GM23338 (cell line): Measurements from ENCODE around the gene TRA2B. TPM values are rescaled to one million over a fixed set of nuclear protein-coding genes. Genes with fewer than 3 reads are reported as not detected.

Experiments used
- ATAC-seq: fragments of 200-7000 bp; cut with Tn5 transposase; 3 replicates; pipeline ENCODE4 v1.9.1; 2020
- DNase-seq: peaks from one replicate; pipeline ENCODE4 v3.0.0-alpha.2; 2015; ENCODE audit warnings: low spot score
- H2AFZ ChIP-seq: fragments of 200-600 bp; sonication (generic); 2 replicates; pipeline ENCODE4 v1.8.0; 2016; ENCODE audit warnings: antibody characterized with exemption, mild to moderate bottlenecking, moderate library complexity
- H3F3A ChIP-seq: fragments of 200-600 bp; sonication (generic); replicated peaks from 2 replicates; pipeline ENCODE4 v1.8.0; 2017; ENCODE audit warnings: antibody characterized with exemption, mixed run types, low read depth
- H3K27ac ChIP-seq: fragments of 200-600 bp; sonication (generic); 2 replicates; pipeline ENCODE4 v1.6.1; 2016; ENCODE audit warnings: low read depth
- H3K27me3 ChIP-seq: fragments of 200-600 bp; sonication (generic); 2 replicates; pipeline ENCODE4 v1.8.0; 2016; ENCODE audit warnings: mild to moderate bottlenecking, mixed run types, moderate library complexity; ENCODE audit not compliant: insufficient read depth
- H3K36me3 ChIP-seq: fragments of 200-600 bp; sonication (generic); 2 replicates; pipeline ENCODE4 v1.8.0; 2016; ENCODE audit warnings: mild to moderate bottlenecking; ENCODE audit not compliant: insufficient read depth
- H3K4me1 ChIP-seq: fragments of 200-600 bp; sonication (generic); 2 replicates; pipeline ENCODE4 v1.8.0; 2016; ENCODE audit warnings: mild to moderate bottlenecking, moderate library complexity; ENCODE audit not compliant: insufficient read depth
- H3K4me2 ChIP-seq: fragments of 200-600 bp; sonication (generic); 2 replicates; pipeline ENCODE4 v1.7.1; 2017; ENCODE audit warnings: mixed run types
- H3K4me3 ChIP-seq: fragments of 200-600 bp; sonication (generic); 2 replicates; pipeline ENCODE4 v1.6.1; 2016; ENCODE audit warnings: mixed run types
- H3K79me2 ChIP-seq: fragments of 200-600 bp; sonication (generic); replicated peaks from 2 replicates; pipeline ENCODE4 v1.8.0; 2017; ENCODE audit warnings: mild to moderate bottlenecking; ENCODE audit not compliant: insufficient read depth
- H3K9me2 ChIP-seq: fragments of 200-600 bp; sonication (generic); 2 replicates; pipeline ENCODE4 v1.8.0; 2017; ENCODE audit not compliant: insufficient read depth
- H4K20me1 ChIP-seq: fragments of 200-600 bp; sonication (generic); replicated peaks from 2 replicates; pipeline ENCODE4 v1.8.0; 2017; ENCODE audit warnings: mild to moderate bottlenecking; ENCODE audit not compliant: insufficient read depth
- H3K27ac Mint-ChIP-seq: 2 replicates; pipeline ENCODE4 v1.8.0; 2020; ENCODE audit warnings: inconsistent platforms, mild to moderate bottlenecking, moderate library complexity, mixed read lengths
- H3K27me3 Mint-ChIP-seq: 3 replicates; pipeline ENCODE4 v1.8.0; 2022; ENCODE audit warnings: low read depth, mild to moderate bottlenecking, moderate library complexity, mixed read lengths, inconsistent platforms; ENCODE audit not compliant: insufficient read depth, poor library complexity
- H3K36me3 Mint-ChIP-seq: 3 replicates; pipeline ENCODE4 v1.8.0; 2021; ENCODE audit warnings: low read depth, mild to moderate bottlenecking, inconsistent platforms, moderate library complexity, mixed read lengths
- H3K4me1 Mint-ChIP-seq: 3 replicates; pipeline ENCODE4 v1.8.0; 2020; ENCODE audit warnings: mild to moderate bottlenecking, inconsistent platforms, mixed read lengths
- H3K4me3 Mint-ChIP-seq: 3 replicates; pipeline ENCODE4 v1.8.0; 2021; ENCODE audit warnings: moderate library complexity, mild to moderate bottlenecking, inconsistent platforms, mixed read lengths
- H3K9me3 Mint-ChIP-seq: 3 replicates; pipeline ENCODE4 v1.8.0; 2020; ENCODE audit warnings: moderate library complexity, mild to moderate bottlenecking, inconsistent platforms, mixed read lengths
- CREB1 ChIP-seq: fragments of 250-450 bp; sonication (Bioruptor Pico); IDR thresholded peaks from 2 replicates; pipeline ENCODE4 v1.5.0; 2020; ENCODE audit warnings: low read depth, mild to moderate bottlenecking, moderate library complexity
- CTCF ChIP-seq, 2 experiments: fragments of 200-600 bp in 1 of 2; sonication (generic) in 1 of 2; conservative IDR thresholded peaks; 2 replicates each; pipeline versions ENCODE4 v1.5.1 to v1.6.1; 2016 to 2017; ENCODE audit warnings: antibody characterized with exemption in 2 of 2, low read depth in 2 of 2, mild to moderate bottlenecking in 2 of 2, moderate library complexity in 1 of 2
- ETS1 ChIP-seq: IDR thresholded peaks from 2 replicates; pipeline ENCODE4 v1.6.1; 2016; ENCODE audit warnings: antibody characterized with exemption
- EZH2 ChIP-seq: fragments of 200-600 bp; sonication (generic); IDR thresholded peaks from one replicate; pipeline ENCODE4 v1.8.0; 2017; ENCODE audit warnings: antibody characterized with exemption, mild to moderate bottlenecking, low read depth; ENCODE audit not compliant: unreplicated experiment
- EZH2phosphoT487 ChIP-seq: fragments of 200-600 bp; sonication (generic); IDR thresholded peaks from one replicate; pipeline ENCODE4 v1.8.1; 2018; ENCODE audit warnings: antibody characterized with exemption; ENCODE audit not compliant: unreplicated experiment
- JUNB ChIP-seq: IDR thresholded peaks from one replicate; pipeline ENCODE4 v1.6.1; 2016; ENCODE audit warnings: antibody characterized with exemption; ENCODE audit not compliant: unreplicated experiment
- NANOG ChIP-seq: IDR thresholded peaks from 2 replicates; pipeline ENCODE4 v1.6.1; 2016; ENCODE audit warnings: antibody characterized with exemption, borderline replicate concordance
- POLR2AphosphoS5 ChIP-seq: IDR thresholded peaks from 2 replicates; pipeline ENCODE4 v1.6.1; 2016; ENCODE audit warnings: antibody characterized with exemption, low read depth
- REST ChIP-seq: IDR thresholded peaks from one replicate; pipeline ENCODE4 v1.6.1; 2018; ENCODE audit warnings: antibody characterized with exemption; ENCODE audit not compliant: unreplicated experiment
- STAT1 ChIP-seq: IDR thresholded peaks from one replicate; pipeline ENCODE4 v1.6.1; 2016; ENCODE audit warnings: antibody characterized with exemption; ENCODE audit not compliant: unreplicated experiment
- ZNF114 ChIP-seq: fragments of 250-450 bp; sonication (Bioruptor Pico); IDR thresholded peaks from 2 replicates; pipeline ENCODE4 v1.5.0; 2020; ENCODE audit warnings: mild to moderate bottlenecking, moderate library complexity
- ZNF331 ChIP-seq: fragments of 250-450 bp; sonication (Bioruptor Pico); IDR thresholded peaks from 2 replicates; pipeline ENCODE4 v1.5.0; 2020; ENCODE audit warnings: low read depth, mild to moderate bottlenecking, moderate library complexity
- ZNF462 ChIP-seq: fragments of 250-450 bp; sonication (Bioruptor Pico); IDR thresholded peaks from 2 replicates; pipeline ENCODE4 v1.5.0; 2020; ENCODE audit warnings: mild to moderate bottlenecking, moderate library complexity
- polyA plus RNA-seq: library from polyadenylated mRNA; unstranded; fragments of >200 nt; fragmentation: Nextera tagmentation; extraction: Ambion mirVana; gene quantifications from 2 replicates; pipeline ENCODE4 v1.2.1, GENCODE V29; 2016
- total RNA-seq: library from RNA; depleted of rRNA; stranded (reverse); fragments of >200 nt; shearing (Covaris generic); gene quantifications from 2 replicates; pipeline ENCODE4 v1.2.3, GENCODE V29; 2014

TRA2B gene
- total and polyA plus RNA-seq, 2 experiments from 2014 or later: 360 to 602 TPM

- Histone ChIP-seq H3K4me1 (peaks cover 69% of the 10 kb centered on the region), H3K4me3 (peak overlapping the region; percentile 95), H3K36me3 (peaks cover 62% of the 10 kb centered on the region), H3K9me2 (no peaks in the 10 kb centered on the region), H3K79me2 (peaks cover 100% of the 10 kb centered on the region), H3K27me3 (no peaks in the 10 kb centered on the region), H3K27ac (peak overlapping the region; percentile 14), H2AFZ (no peak overlapping the region), H4K20me1 (peaks cover 94% of the 10 kb centered on the region), H3F3A (peaks cover 13% of the 10 kb centered on the region; the same call in 1 of the 2 replicates), H3K4me2 (peak overlapping the region; percentile 89)
- TF ChIP-seq JUNB: no peak
- TF ChIP-seq CREB1 (CRISPR knock-in tag): no peak
- TF ChIP-seq EZH2: no peak
- no peak for TF ChIP-seq STAT1
- TF ChIP-seq CTCF (conservative IDR thresholded peaks at IDR 0.05; ENCODE audit: low read depth in 2 of 2): no peak
- no peak for TF ChIP-seq NANOG
- TF ChIP-seq ETS1: no peak
- no peak for TF ChIP-seq ZNF462 (CRISPR knock-in tag)
- TF ChIP-seq ZNF114 (CRISPR knock-in tag): no peak
- no peak for TF ChIP-seq REST
- no peak for TF ChIP-seq ZNF331
- TF ChIP-seq POLR2AphosphoS5: no peak
- TF ChIP-seq EZH2phosphoT487: no peak
- Mint-ChIP-seq H3K27me3 (peaks cover 8% of the 10 kb centered on the region), H3K4me1 (peaks cover 77% of the 10 kb centered on the region), H3K4me3 (peak overlapping the region; percentile 100), H3K27ac (no peak overlapping the region), H3K9me3 (no peaks in the 10 kb centered on the region), H3K36me3 (peaks cover 89% of the 10 kb centered on the region)
- DNase-seq (no peak), ATAC-seq (no peak)
Measured at GRCh38 chr3:185928496-185928895, 9.3 kb downstream of the TRA2B start.
